ENCODE results near the gene KRT86.
A peak's percentile ranks its signal among the peaks of the same experiment; 100 is the strongest.
"Not testable (repeated sequence)": the region's sequence is repeated elsewhere in the genome, so short reads cannot be mapped to it uniquely, and the experiment has no call there.

The KRT86 gene

GRCh38 chr12:52267699-52268098 is 6.7 kb upstream of the KRT86 start:
- no peak for DNase-seq (ENCODE audit: low spot score)

GRCh38 chr12:52268212-52268611 is 6.2 kb upstream of the KRT86 start:
- DNase-seq (ENCODE audit: low spot score): no peak

GRCh38 chr12:52270541-52271070 is 3.8 kb upstream of the KRT86 start:
- DNase-seq (ENCODE audit: low spot score): no peak

GRCh38 chr12:52271158-52271557 is 3.3 kb upstream of the KRT86 start:
- no peak for DNase-seq (ENCODE audit: low spot score)

GRCh38 chr12:52275686-52276085 is 1.2 kb downstream of the KRT86 start:
- DNase-seq (ENCODE audit: low spot score): no peak

- DNase-seq (ENCODE audit: low spot score): no peak
Measured at GRCh38 chr12:52277486-52278245, 3.2 kb downstream of the KRT86 start.

GRCh38 chr12:52278575-52279421 is 4.4 kb downstream of the KRT86 start:
- DNase-seq (ENCODE audit: low spot score): peak; percentile 94

GRCh38 chr12:52279422-52280318 is 5.2 kb downstream of the KRT86 start:
- no peak for DNase-seq (ENCODE audit: low spot score)

GRCh38 chr12:52280319-52280795 is 5.9 kb downstream of the KRT86 start:
- no peak for DNase-seq (ENCODE audit: low spot score)

- DNase-seq (ENCODE audit: low spot score): no peak
Measured at GRCh38 chr12:52280796-52281560, 6.5 kb downstream of the KRT86 start.

- no peak for DNase-seq (ENCODE audit: low spot score)
Measured at GRCh38 chr12:52284562-52285171, 10.2 kb downstream of the KRT86 start.

DNA sequence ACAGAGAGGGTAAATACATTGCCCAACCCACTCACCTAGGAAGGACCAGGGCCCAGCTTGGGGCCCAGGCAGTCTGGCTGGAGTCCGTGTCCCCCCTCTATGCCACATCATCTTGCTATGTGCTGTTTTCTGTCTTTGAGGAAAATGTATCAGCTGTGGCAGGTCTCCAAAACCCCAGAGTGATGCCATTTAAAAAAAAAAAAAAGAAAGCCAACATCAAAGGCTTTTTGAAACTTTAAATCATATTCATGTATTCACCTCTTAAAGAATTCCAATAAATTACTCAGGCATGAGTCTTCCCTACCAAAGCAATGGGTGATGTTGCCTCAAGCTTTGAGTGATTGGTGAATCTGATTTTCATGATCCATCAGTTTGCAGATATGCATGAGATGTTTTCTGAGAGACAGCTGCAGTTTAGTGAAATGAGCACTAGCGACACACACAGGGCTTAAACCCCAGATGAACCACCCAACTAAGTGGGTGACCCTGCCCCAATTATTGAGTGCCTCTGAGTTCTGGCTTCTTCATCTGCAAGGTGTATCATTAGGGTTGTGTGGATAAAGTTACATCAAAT is 10.8 kb downstream of the KRT86 start:
- DNase-seq (ENCODE audit: low spot score): no peak

GRCh38 chr12:52285851-52286530 is 11.5 kb downstream of the KRT86 start:
- DNase-seq (ENCODE audit: low spot score): no peak

GRCh38 chr12:52286857-52287785 is 12.7 kb downstream of the KRT86 start:
- not testable (repeated sequence) for DNase-seq (ENCODE audit: low spot score)

DNA sequence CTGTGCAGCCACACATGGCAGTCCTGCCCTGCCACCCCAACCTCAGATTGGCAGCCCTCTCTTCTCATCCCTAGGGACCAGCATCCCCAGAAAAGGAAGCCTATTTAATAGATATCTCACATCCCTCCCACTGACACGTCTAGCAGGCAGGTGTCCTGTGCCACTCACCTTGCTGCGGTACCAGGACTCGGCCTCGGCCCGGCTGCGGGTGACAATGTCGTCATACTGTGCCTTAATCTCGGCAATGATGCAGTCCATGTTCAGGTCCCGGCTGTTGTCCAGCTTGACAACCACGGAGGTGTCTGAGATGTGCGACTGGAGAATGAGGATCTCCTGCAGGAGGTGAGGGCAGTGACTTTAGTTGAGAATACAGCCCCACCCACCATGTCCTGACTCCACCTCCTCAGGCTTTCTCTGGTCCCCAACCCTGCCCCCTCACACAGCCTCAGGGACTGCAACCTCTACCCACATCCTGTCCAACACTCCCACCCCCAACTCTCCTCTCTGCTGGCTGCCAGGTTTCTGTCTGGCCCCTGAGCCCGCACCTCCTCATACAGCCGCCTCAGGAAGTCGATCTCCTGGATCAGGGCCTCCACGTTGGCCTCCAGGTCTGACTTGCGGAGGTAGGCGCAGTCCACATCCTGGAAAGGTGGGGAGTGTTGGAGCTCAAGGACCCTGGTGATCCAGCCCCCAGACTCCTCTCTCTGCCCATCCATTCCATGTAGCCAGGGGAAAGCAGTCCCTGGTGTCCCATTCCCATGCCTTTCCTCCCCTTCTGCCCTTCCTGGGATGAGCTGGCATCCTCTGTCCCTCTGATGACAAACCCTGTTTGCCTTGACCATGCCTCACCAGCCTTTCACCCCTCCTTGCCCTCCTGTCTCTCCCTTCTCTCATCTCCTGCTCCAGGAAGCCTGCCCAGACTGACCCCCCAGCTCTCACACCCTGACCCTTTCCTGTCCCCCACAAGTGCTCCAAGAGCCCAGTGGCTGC is 13.7 kb downstream of the KRT86 start:
- not testable (repeated sequence) for DNase-seq (ENCODE audit: low spot score)

DNA sequence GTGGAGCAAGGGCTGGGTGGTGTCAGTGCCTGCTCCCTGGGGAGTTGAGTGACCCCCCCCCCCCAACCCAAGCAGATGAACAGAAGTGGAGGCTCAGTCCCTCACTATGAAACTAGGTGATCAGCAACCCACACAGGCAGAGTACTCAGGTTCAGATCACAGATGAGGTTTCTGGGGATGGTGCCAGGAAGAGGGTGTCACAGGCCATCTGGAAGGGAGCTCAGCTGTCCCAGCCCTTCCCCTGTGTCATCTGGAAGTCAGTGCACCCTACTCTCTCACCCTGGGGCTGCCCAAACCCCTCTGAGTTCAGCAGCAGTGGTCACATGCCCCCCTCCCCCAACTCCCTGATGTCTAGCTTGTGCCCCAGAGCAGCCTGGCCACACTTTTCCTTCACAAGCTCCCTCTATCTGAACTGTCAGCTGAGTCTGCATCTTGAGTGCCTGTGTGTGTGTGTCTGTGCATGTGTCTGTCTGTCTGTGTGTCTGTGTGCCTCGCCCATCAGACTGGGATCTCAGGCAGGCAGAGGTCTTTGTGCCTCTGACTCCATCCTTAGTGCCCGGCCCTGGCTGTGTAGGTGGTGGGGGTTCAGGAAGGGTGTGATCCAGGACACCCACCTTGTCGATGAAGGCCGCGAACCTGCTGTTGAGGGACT is 16.2 kb downstream of the KRT86 start:
- DNase-seq (ENCODE audit: low spot score): not testable (repeated sequence)
